Testis (tissue), 2 donors: ENCODE data around the gene SIRT7.

Experiments used
- POLR2A ChIP-seq: fragments of 450-650 bp; IDR thresholded peaks from one replicate; pipeline ENCODE4 v1.6.1; 2017; ENCODE audit warnings: antibody characterized with exemption, mild to moderate bottlenecking, moderate library complexity
- TF ChIP-seq, protein P1 (sequence below), 3 experiments: fragments of 450-650 bp in 2 of 3; fragments of 200-600 bp in 1 of 3; sonication (generic) in 1 of 3; IDR thresholded peaks; one replicate each; pipeline ENCODE4 v1.5.1; 2016 to 2019; ENCODE audit warnings: antibody characterized with exemption in 3 of 3, mild to moderate bottlenecking in 2 of 3, moderate library complexity in 1 of 3

DNA sequence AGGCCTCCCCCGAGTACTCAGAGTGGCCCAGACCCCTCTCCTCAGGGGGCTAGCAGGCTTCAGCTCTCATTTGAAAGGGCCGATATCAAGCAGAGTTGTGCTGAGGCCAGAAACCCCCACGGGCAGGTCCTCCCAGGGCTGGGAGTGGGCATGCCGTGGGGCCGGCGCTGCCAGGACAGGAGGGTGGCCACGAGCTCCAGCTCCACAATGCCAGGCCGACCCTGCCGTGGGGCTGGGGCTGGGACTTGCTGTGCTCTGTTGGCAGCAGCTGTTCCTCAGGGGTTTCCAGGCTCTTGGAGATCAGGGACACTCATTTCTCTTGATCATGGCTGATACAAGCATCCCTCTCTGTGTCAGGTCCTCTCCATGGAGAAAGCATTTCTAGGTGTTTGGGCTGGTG, 19.1 kb downstream of the SIRT7 start:
- TF ChIP-seq, protein P1, sequence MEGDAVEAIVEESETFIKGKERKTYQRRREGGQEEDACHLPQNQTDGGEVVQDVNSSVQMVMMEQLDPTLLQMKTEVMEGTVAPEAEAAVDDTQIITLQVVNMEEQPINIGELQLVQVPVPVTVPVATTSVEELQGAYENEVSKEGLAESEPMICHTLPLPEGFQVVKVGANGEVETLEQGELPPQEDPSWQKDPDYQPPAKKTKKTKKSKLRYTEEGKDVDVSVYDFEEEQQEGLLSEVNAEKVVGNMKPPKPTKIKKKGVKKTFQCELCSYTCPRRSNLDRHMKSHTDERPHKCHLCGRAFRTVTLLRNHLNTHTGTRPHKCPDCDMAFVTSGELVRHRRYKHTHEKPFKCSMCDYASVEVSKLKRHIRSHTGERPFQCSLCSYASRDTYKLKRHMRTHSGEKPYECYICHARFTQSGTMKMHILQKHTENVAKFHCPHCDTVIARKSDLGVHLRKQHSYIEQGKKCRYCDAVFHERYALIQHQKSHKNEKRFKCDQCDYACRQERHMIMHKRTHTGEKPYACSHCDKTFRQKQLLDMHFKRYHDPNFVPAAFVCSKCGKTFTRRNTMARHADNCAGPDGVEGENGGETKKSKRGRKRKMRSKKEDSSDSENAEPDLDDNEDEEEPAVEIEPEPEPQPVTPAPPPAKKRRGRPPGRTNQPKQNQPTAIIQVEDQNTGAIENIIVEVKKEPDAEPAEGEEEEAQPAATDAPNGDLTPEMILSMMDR (IDR thresholded peaks at IDR 0.05), result no peak
- TF ChIP-seq POLR2A, result no peak
